Natural killer cell treated with Interleukin-12 subunit alpha and Interleukin-12 subunit beta and Interleukin-15 and Interleukin-18, amount 100 ng/mL, for 72 hours (primary cell): Measurements from ENCODE around the gene EPHA10. TPM values are rescaled to one million over a fixed set of nuclear protein-coding genes. Genes with fewer than 3 reads are reported as not detected.

ENCODE experiments used
- ATAC-seq, 2 donors: fragments of 150-1000 bp; cut with Tn5 transposase in 1 of 2; sonication (Bioruptor Pico), chemical (Tn5 transposase) in 1 of 2; 2 replicates each; pipeline ENCODE4 v1.10.0; 2021
- DNase-seq: peaks from one replicate; pipeline ENCODE4 v3.0.0; 2022; ENCODE audit warnings: low spot score
- H3K27ac Mint-ChIP-seq, 2 donors: 1 replicate in 1 of 2; 2 replicates in 1 of 2; pipeline ENCODE4 v1.8.0; 2022; ENCODE audit warnings: mixed read lengths in 2 of 2, mild to moderate bottlenecking in 1 of 2, moderate library complexity in 1 of 2
- H3K27me3 Mint-ChIP-seq, 2 donors: 1 replicate in 1 of 2; 2 replicates in 1 of 2; pipeline ENCODE4 v1.8.0; 2022; ENCODE audit warnings: mixed read lengths in 2 of 2
- H3K36me3 Mint-ChIP-seq: one replicate; pipeline ENCODE4 v1.8.0; 2022; ENCODE audit warnings: mixed read lengths
- H3K4me1 Mint-ChIP-seq, 2 donors: 1 replicate in 1 of 2; 2 replicates in 1 of 2; pipeline ENCODE4 v1.8.0; 2022; ENCODE audit warnings: low read depth in 2 of 2, mixed read lengths in 2 of 2, mild to moderate bottlenecking in 1 of 2
- H3K4me3 Mint-ChIP-seq: one replicate; pipeline ENCODE4 v1.8.0; 2022; ENCODE audit warnings: mixed read lengths
- H3K9me3 Mint-ChIP-seq: 2 replicates; pipeline ENCODE4 v1.8.0; 2022; ENCODE audit warnings: mixed read lengths
- total RNA-seq, 2 donors: library from RNA; stranded (reverse); gene quantifications; one replicate each; pipeline ENCODE4 v1.2.3, GENCODE V29; 2022

EPHA10 gene
- total RNA-seq, 2 donors from 2014 or later: not detected

DNA sequence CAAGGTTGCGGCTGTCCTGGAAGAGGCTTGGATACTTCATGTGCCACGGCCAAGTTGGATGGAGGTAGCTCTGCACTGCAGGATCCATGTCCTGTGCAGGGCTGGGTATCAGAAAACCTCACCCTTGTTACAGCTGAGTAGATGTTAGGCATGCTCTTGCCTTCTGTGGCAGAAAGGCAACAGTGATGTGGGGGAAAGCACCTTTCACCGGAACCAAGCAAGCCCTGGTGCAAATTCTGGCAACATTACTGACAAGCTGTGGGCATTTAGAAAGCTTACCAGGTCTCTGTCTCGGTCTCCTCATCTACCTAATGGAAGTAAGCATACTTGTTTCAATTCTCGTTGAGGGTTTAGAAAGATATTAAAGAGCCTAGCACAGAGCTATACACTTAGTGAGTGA is 87.1 kb downstream of the EPHA10 start:
- peaks cover 0 to under 1% of the 10 kb centered on the region in 2 donors for H3K4me1 Mint-ChIP-seq
- ATAC-seq (no peak), DNase-seq (no peak)
- H3K36me3 Mint-ChIP-seq: no peaks in the 10 kb centered on the region
- H3K4me3 Mint-ChIP-seq: no peak overlapping the region
- H3K9me3 Mint-ChIP-seq: no peaks in the 10 kb centered on the region
- H3K27me3 Mint-ChIP-seq: no peaks in the 10 kb centered on the region
- no peak overlapping the region for H3K27ac Mint-ChIP-seq

DNA sequence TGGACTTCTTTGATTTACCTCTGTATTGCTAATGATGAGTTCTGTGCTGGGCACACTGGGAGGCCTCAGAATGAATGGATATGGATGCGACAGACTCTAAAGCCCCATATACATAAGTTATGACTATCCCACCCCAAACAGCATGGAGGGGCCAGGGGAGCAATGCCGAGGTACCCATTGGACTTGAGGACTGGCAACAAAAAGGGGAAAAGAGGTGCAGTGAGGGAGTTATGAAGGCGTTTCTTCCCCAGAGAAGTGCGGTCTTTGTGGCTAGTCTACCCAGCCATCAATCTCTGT is 87.8 kb downstream of the EPHA10 start:
- H3K27me3 Mint-ChIP-seq: peaks cover 0 to 4% of the 10 kb centered on the region in 2 donors
- no peaks in the 10 kb centered on the region for H3K4me1 Mint-ChIP-seq
- no peaks in the 10 kb centered on the region for H3K36me3 Mint-ChIP-seq
- DNase-seq (no peak), ATAC-seq (no peak)
- H3K27ac Mint-ChIP-seq: no peak overlapping the region
- H3K9me3 Mint-ChIP-seq: no peaks in the 10 kb centered on the region
- H3K4me3 Mint-ChIP-seq: no peak overlapping the region

DNA sequence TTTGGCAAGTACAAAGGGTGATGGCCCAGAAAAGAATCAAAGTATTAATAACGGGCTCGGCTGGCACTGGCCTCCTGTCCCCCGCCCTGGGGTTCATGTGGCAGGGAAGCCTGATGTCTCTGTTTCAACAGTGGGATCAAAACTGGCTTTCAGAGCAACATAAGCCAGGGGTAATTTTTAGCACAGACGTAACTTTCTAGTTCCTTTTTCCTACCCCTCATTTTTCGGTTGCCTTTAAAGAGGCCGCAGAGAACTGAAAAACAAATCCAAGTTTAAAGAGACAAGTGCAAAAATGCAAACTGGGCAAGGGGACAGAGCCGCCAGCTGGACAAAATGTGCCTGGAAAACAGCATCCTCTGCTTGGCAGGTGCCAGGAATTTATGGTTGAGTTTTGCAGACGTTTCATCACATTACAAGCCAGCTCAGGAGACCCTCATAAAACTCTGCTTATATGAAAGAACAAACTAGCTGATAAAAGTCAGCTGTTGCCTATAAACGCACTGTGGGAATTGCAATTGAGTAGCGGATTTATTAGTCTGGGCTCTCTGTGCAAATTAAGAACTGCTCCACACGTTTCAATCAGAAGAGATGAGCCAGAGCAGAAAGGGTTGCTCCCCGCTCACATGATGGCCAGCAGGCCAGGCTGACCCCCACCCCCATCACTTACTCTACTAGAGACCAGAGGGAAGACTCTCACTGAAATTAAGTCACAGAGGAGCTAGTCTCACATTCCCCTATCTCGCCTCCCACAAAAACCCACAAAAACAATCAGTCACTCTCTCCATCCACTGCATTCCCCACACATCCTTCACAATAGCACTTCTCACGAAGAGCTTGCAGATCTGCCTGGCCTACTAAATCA is 88.4 kb downstream of the EPHA10 start:
- no peaks in the 10 kb centered on the region for H3K36me3 Mint-ChIP-seq
- no peak overlapping the region for H3K27ac Mint-ChIP-seq
- no peak for DNase-seq
- H3K4me1 Mint-ChIP-seq: no peaks in the 10 kb centered on the region
- peaks cover 0 to 6% of the 10 kb centered on the region in 2 donors for H3K27me3 Mint-ChIP-seq
- no peaks in the 10 kb centered on the region for H3K9me3 Mint-ChIP-seq
- no peak for ATAC-seq
- H3K4me3 Mint-ChIP-seq: no peak overlapping the region

DNA sequence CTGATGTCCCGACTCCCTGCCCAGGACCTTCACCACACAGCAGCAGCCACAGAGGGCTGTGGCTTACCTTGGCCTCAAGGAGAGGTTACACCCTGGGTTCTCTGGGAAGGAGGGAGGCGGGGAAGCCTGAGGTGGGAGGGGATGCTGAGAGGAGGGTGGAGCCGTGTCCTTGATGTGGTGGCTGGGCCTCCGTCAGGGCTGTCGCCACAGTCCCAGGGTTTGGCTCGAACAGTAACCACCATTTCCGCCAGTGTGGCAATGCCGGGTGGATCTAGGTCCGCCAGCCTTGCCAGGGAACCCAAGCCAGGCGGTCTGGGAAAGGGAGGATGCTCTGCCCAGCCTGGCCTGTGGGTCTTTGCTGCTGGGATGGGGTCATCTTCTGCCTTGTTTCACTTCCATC is 91.0 kb downstream of the EPHA10 start:
- Mint-ChIP-seq H3K27me3 (peaks cover 0 to 8% of the 10 kb centered on the region in 2 donors), H3K36me3 (no peaks in the 10 kb centered on the region), H3K4me3 (no peak overlapping the region), H3K27ac (no peak overlapping the region), H3K4me1 (no peaks in the 10 kb centered on the region), H3K9me3 (no peaks in the 10 kb centered on the region)
- DNase-seq (no peak), ATAC-seq (peak; percentile 58 to 74)

DNA sequence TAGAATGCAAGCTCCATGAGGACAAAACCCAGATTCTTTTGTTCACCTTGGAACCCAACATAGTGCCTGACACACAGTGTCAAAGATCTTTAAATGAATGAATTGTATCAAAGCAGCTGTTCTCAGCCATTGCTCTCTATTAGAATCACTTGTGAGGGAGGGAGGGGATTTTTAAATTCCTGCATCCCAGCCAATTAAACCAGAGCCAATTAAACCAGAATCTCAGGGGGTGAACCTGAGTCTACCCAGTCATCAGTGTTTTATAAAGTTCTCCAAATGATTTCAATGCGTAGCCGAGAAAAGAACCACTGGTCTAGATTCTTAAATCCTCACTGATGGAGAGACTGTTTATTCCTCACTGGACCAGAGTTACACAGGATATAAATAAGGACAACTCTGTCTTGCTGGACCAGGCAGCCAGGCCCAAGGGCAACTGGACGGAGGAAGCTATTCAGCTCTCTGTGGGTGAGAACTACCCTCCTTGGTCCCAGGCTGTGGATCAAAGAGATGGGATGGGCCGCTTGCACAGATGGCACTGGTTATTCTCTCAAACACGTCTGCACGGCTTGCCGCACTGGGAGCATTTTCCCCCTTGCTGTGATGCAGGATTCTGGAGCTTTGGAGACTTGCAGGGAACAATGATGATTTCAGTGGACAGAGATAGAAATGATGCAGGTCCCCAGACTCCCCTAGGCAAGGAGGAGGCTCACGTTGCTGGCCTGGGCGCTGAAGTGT is 92.6 kb downstream of the EPHA10 start:
- H3K4me3 Mint-ChIP-seq: no peak overlapping the region
- DNase-seq: no peak
- H3K27me3 Mint-ChIP-seq: peaks cover 0 to 8% of the 10 kb centered on the region in 2 donors
- H3K4me1 Mint-ChIP-seq: no peaks in the 10 kb centered on the region
- no peak overlapping the region for H3K27ac Mint-ChIP-seq
- H3K9me3 Mint-ChIP-seq: no peaks in the 10 kb centered on the region
- ATAC-seq: no peak
- no peaks in the 10 kb centered on the region for H3K36me3 Mint-ChIP-seq

DNA sequence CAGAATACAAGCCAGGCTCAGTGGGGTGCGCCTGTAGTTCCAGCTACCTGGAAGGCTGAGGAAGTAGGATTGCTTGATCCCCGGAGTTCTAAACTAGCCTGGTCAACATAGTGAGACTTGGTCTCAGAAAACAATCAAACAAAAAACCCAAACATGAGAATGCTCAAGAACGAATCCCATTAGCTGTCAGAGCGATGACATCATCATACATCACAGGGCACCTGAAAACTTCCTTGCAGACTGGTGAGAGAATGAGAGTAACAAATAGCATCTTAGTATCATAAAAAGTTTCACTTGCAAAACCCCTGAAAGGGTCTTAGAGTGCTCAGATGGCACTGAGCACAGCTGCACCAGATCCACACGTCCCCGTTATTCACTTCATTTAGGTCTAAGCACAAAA is 93.7 kb downstream of the EPHA10 start:
- Mint-ChIP-seq H3K27me3 (peaks cover 0 to 8% of the 10 kb centered on the region in 2 donors), H3K4me3 (no peak overlapping the region), H3K4me1 (no peaks in the 10 kb centered on the region), H3K36me3 (no peaks in the 10 kb centered on the region), H3K27ac (no peak overlapping the region), H3K9me3 (no peaks in the 10 kb centered on the region)
- DNase-seq: no peak
- ATAC-seq: no peak

DNA sequence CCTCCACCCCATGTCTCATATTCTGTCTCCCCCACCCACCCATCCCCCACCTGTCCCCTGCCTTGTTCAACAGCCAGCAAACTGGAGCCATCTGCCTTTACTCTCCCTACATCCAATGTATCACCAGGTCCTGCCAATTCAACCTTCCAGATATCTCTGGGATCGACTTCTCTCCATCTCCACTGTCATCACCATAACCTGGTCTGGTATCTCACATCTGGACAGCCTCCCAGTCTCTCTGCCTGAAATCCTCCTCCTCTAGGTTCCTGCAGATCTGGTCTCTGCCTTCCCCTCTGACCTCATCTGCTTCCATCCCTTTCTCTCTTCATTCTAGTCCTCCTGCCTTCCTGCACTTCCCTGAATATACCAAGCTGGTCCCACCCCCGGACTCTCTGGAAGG is 94.8 kb downstream of the EPHA10 start:
- H3K27ac Mint-ChIP-seq: no peak overlapping the region

DNA sequence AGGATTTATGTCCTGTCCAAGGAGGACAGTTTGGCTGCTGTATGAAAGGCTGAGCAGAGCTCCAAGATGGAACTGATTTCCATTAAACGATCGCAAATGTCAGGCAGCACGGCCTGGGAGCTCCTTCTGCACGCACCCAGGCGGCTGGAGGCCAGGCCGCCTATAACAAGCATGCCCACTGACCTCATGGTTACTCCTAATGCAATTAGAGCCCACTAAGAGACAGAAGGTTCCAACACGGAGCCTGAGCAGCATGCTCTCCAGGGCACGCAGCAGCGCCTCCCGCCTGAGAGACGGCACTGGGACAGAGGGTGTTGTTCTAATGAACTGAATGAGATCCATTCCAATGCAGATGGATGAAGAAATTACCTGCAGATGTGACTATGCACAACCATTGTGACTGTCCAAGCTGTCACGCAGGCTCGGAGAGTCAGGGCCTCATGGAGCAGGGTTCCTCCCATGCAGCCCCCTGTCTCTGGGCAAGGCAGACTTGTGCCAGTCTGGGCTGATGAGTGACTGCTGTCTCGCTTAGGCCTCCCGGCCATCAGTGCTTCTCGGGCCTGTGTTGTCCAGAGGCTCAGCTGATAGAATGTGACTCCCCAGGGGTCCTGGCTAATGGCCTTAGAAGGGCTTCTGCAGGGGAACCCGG is 97.8 kb downstream of the EPHA10 start:
- Mint-ChIP-seq H3K9me3 (no peaks in the 10 kb centered on the region), H3K27me3 (peaks cover 0 to 4% of the 10 kb centered on the region in 2 donors), H3K27ac (no peak overlapping the region), H3K4me1 (no peaks in the 10 kb centered on the region), H3K36me3 (no peaks in the 10 kb centered on the region), H3K4me3 (no peak overlapping the region)
- DNase-seq (no peak), ATAC-seq (no peak)

More for the DNA sequence above, 94.8 kb downstream of the EPHA10 start:
- Mint-ChIP-seq H3K27me3 (peaks cover 0 to 8% of the 10 kb centered on the region in 2 donors), H3K4me3 (no peak overlapping the region), H3K36me3 (no peaks in the 10 kb centered on the region), H3K9me3 (no peaks in the 10 kb centered on the region), H3K4me1 (no peaks in the 10 kb centered on the region)
- DNase-seq: no peak
- no peak for ATAC-seq

DNA sequence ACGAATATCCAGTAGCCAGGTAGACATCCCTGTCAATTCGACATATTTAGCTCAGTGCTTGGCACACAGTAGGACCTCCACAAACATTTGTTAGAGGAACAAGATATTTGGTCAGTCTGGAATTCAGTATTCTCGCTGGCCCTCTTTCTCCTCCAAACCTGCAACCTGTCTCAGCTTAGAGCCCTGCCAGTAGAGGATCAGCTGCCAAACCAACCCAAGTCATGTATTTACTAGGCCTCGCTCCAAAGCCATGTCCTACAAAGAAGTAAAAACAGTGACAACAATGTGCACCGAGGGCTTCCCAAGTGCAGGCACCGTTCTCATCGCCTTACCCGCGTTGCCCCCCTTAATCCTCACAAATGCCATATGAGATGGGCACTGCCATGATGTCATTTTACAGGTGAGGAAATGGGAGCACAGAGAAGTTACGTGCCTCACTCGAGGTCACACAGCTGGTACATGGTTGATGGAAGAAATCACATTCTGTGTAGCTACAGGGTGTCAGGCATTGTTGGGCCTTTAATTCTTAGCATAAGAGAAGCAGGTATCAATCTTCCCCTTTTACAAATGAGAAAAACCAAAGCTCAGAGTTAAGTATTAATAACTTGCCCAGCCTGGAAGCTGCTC is 98.6 kb downstream of the EPHA10 start:
- no peak for DNase-seq
- H3K4me1 Mint-ChIP-seq: no peaks in the 10 kb centered on the region
- no peak for ATAC-seq
- no peaks in the 10 kb centered on the region for H3K9me3 Mint-ChIP-seq
- H3K27me3 Mint-ChIP-seq: peaks cover 0 to under 1% of the 10 kb centered on the region in 2 donors
- H3K27ac Mint-ChIP-seq: no peak overlapping the region
- no peak overlapping the region for H3K4me3 Mint-ChIP-seq
- no peaks in the 10 kb centered on the region for H3K36me3 Mint-ChIP-seq

Other genes with a start within 250 kb of the EPHA10 start
- 10 to 100 TPM; 31.4 to 35.8 TPM for gene SNIP1, start 210.8 kb downstream of the EPHA10 start, total RNA-seq
- not detected for gene DNALI1, start 208.2 kb downstream of the EPHA10 start, total RNA-seq
- gene GNL2, start 169.2 kb downstream of the EPHA10 start, total RNA-seq: 10 to 100 TPM; 69.8 to 90.5 TPM
- not detected for gene RSPO1, start 130.2 kb downstream of the EPHA10 start, total RNA-seq
- gene CDCA8, start 72.6 kb downstream of the EPHA10 start, total RNA-seq: 10 to 100 TPM; 29.8 to 60.4 TPM
- gene MANEAL, start 28.7 kb upstream of the EPHA10 start, total RNA-seq: 1 to 10 TPM; 2.8 to 9.0 TPM
- 10 to 100 TPM; 29.2 to 33.3 TPM for gene C1orf122, start 42.7 kb upstream of the EPHA10 start, total RNA-seq
- 10 to 100 TPM; 72.0 to 82.9 TPM for gene YRDC, start 43.1 kb upstream of the EPHA10 start, total RNA-seq
- gene MTF1, start 94.5 kb upstream of the EPHA10 start, total RNA-seq: 10 to 100 TPM; 54.0 to 65.3 TPM
- 10 to 100 TPM; 48.1 to 86.0 TPM for gene INPP5B, start 181.9 kb upstream of the EPHA10 start, total RNA-seq
- gene SF3A3, start 224.9 kb upstream of the EPHA10 start, total RNA-seq: 100 to 1,000 TPM in 1 of 2 donors, 10 to 100 TPM in 1; 90.7 to 174 TPM
- gene FHL3, start 240.4 kb upstream of the EPHA10 start, total RNA-seq: 10 to 100 TPM; 24.5 TPM
- gene UTP11, start 247.6 kb upstream of the EPHA10 start, total RNA-seq: 10 to 100 TPM; 59.9 to 60.0 TPM